DOHH2 (cell line): ENCODE measurements around the gene CAPRIN1.
"Not testable (repeated sequence)": the region's sequence is repeated elsewhere in the genome, so short reads cannot be mapped to it uniquely, and the experiment has no call there.

Experiments
- H3F3A ChIP-seq: fragments of 200-600 bp; sonication (generic), shearing (Covaris generic); 2 replicates; pipeline ENCODE4 v1.6.0; 2016; ENCODE audit warnings: antibody characterized with exemption, mild to moderate bottlenecking; ENCODE audit not compliant: control insufficient read depth, insufficient read depth
- H3K27ac ChIP-seq: fragments of 200-600 bp; sonication (generic); 2 replicates; pipeline ENCODE4 v1.5.1; 2014; ENCODE audit warnings: low read depth, mild to moderate bottlenecking, low read length, moderate library complexity
- H3K27me3 ChIP-seq: fragments of 200-600 bp; sonication (generic); 2 replicates; pipeline ENCODE4 v1.6.1; 2014; ENCODE audit warnings: mild to moderate bottlenecking, low read length, mixed read lengths; ENCODE audit not compliant: control insufficient read depth
- H3K36me3 ChIP-seq: fragments of 200-600 bp; sonication (generic); 2 replicates; pipeline ENCODE4 v1.6.1; 2014; ENCODE audit warnings: mild to moderate bottlenecking, low read length, moderate library complexity, mixed read lengths; ENCODE audit not compliant: control insufficient read depth
- H3K4me1 ChIP-seq: fragments of 200-600 bp; sonication (generic); 2 replicates; pipeline ENCODE4 v1.6.1; 2014; ENCODE audit warnings: mild to moderate bottlenecking, low read length, mixed read lengths; ENCODE audit not compliant: control insufficient read depth
- H3K4me2 ChIP-seq: fragments of 200-600 bp; sonication (generic); 2 replicates; pipeline ENCODE4 v1.6.0; 2014; ENCODE audit warnings: mild to moderate bottlenecking, low read length, moderate library complexity
- H3K4me3 ChIP-seq: fragments of 200-600 bp; sonication (generic); 2 replicates; pipeline ENCODE4 v1.5.1; 2014; ENCODE audit warnings: mild to moderate bottlenecking, low read length, mixed read lengths
- H3K79me2 ChIP-seq: fragments of 200-600 bp; sonication (generic); 2 replicates; pipeline ENCODE4 v1.6.1; 2014; ENCODE audit warnings: mild to moderate bottlenecking, low read length, mixed read lengths; ENCODE audit not compliant: control insufficient read depth
- H3K9me2 ChIP-seq: fragments of 200-600 bp; sonication (generic); replicated peaks from 2 replicates; pipeline ENCODE4 v1.6.1; 2014; ENCODE audit warnings: mild to moderate bottlenecking, low read length, mixed read lengths; ENCODE audit not compliant: control insufficient read depth
- H3K9me3 ChIP-seq: fragments of 200-600 bp; sonication (generic); 2 replicates; pipeline ENCODE4 v1.6.1; 2014; ENCODE audit warnings: antibody characterized with exemption, low read length, mixed read lengths; ENCODE audit not compliant: control insufficient read depth, insufficient read depth
- H4K20me1 ChIP-seq: fragments of 200-600 bp; sonication (generic); 2 replicates; pipeline ENCODE4 v1.6.0; 2014; ENCODE audit warnings: low read depth, mild to moderate bottlenecking, antibody characterized with exemption, low read length, moderate library complexity; ENCODE audit not compliant: control insufficient read depth, insufficient read depth
- CTCF ChIP-seq: fragments of 200-600 bp; sonication (generic); IDR thresholded peaks from one replicate; pipeline ENCODE4 v1.5.1; 2014; ENCODE audit warnings: antibody characterized with exemption, mild to moderate bottlenecking, low read depth, low read length; ENCODE audit not compliant: poor library complexity, severe bottlenecking
- EZH2phosphoT487 ChIP-seq: fragments of 200-600 bp; sonication (generic); IDR thresholded peaks from 2 replicates; pipeline ENCODE4 v1.6.1; 2017; ENCODE audit warnings: borderline replicate concordance, mild to moderate bottlenecking, antibody characterized with exemption, low read length, moderate library complexity, mixed read lengths

Gene CAPRIN1

GRCh38 chr11:34063061-34063795 is 11.7 kb downstream of the CAPRIN1 start:
- Histone ChIP-seq H3K27me3 (no peaks in the 10 kb centered on the region), H3F3A (peaks cover 35% of the 10 kb centered on the region), H3K4me3 (no peak overlapping the region), H4K20me1 (peaks cover 34% of the 10 kb centered on the region), H3K79me2 (peaks cover 100% of the 10 kb centered on the region), H3K4me1 (peaks cover 75% of the 10 kb centered on the region), H3K9me2 (no peaks in the 10 kb centered on the region), H3K27ac (no peak overlapping the region), H3K4me2 (peak overlapping the region; percentile 17; the same call in 1 of the 2 replicates), H3K9me3 (no peaks in the 10 kb centered on the region), H3K36me3 (peaks cover 72% of the 10 kb centered on the region)
- no peak for TF ChIP-seq CTCF
- no peak for TF ChIP-seq EZH2phosphoT487

- Histone ChIP-seq H3K27ac (0 out of 2 replicates have a peak overlapping the region, but pooled peaks have one; percentile 2), H3K4me1 (peaks cover 68% of the 10 kb centered on the region), H3K79me2 (peaks cover 100% of the 10 kb centered on the region), H3K9me2 (no peaks in the 10 kb centered on the region), H3K4me2 (peak overlapping the region; percentile 17), H3K4me3 (no peak overlapping the region), H3K36me3 (peaks cover 68% of the 10 kb centered on the region), H3F3A (peaks cover 32% of the 10 kb centered on the region), H3K9me3 (no peaks in the 10 kb centered on the region), H3K27me3 (no peaks in the 10 kb centered on the region), H4K20me1 (peaks cover 37% of the 10 kb centered on the region)
- TF ChIP-seq EZH2phosphoT487 (no peak), CTCF (no peak)
Observed at GRCh38 chr11:34064291-34064690, 12.8 kb downstream of the CAPRIN1 start.

GRCh38 chr11:34065505-34066203 is 14.1 kb downstream of the CAPRIN1 start:
- peaks cover 44% of the 10 kb centered on the region for H4K20me1 ChIP-seq
- H3F3A ChIP-seq, result peaks cover 40% of the 10 kb centered on the region
- H3K27me3 ChIP-seq, result no peaks in the 10 kb centered on the region
- H3K4me1 ChIP-seq, result peaks cover 66% of the 10 kb centered on the region
- H3K79me2 ChIP-seq, result peaks cover 100% of the 10 kb centered on the region
- TF ChIP-seq CTCF (no peak), EZH2phosphoT487 (no peak)
- peaks cover 70% of the 10 kb centered on the region for H3K36me3 ChIP-seq
- H3K9me3 ChIP-seq, result no peaks in the 10 kb centered on the region
- H3K4me2 ChIP-seq, result peak overlapping the region; percentile 53
- no peaks in the 10 kb centered on the region for H3K9me2 ChIP-seq
- peak overlapping the region; percentile 17; the same call in 1 of the 2 replicates for H3K4me3 ChIP-seq
- peak overlapping the region; percentile 8; the same call in 1 of the 2 replicates for H3K27ac ChIP-seq

- not testable (repeated sequence) for H3K9me3 ChIP-seq, H3K9me2 ChIP-seq, H3K27me3 ChIP-seq
- H3K4me2 ChIP-seq, result peak overlapping the region; percentile 53
- peaks cover 40% of the 10 kb centered on the region for H3F3A ChIP-seq
- H3K4me3 ChIP-seq, result peak overlapping the region; percentile 51
- peaks cover 60% of the 10 kb centered on the region for H3K4me1 ChIP-seq
- peaks cover 71% of the 10 kb centered on the region for H3K36me3 ChIP-seq
- peaks cover 100% of the 10 kb centered on the region for H3K79me2 ChIP-seq
- H3K27ac ChIP-seq, result peak overlapping the region; percentile 54
- peaks cover 41% of the 10 kb centered on the region for H4K20me1 ChIP-seq
Observed at GRCh38 chr11:34066766-34067165, 15.2 kb downstream of the CAPRIN1 start.
